ENCODE data around the gene BMPR1A. TPM values are rescaled to one million over a fixed set of nuclear protein-coding genes. Genes with fewer than 3 reads are reported as not detected.

BMPR1A gene
- total and polyA plus RNA-seq, 2 of the 13 experiments (the other 11 are each of a cell fraction or from before 2014, with no cell fraction given) = 17.8 to 44.2 TPM

DNA sequence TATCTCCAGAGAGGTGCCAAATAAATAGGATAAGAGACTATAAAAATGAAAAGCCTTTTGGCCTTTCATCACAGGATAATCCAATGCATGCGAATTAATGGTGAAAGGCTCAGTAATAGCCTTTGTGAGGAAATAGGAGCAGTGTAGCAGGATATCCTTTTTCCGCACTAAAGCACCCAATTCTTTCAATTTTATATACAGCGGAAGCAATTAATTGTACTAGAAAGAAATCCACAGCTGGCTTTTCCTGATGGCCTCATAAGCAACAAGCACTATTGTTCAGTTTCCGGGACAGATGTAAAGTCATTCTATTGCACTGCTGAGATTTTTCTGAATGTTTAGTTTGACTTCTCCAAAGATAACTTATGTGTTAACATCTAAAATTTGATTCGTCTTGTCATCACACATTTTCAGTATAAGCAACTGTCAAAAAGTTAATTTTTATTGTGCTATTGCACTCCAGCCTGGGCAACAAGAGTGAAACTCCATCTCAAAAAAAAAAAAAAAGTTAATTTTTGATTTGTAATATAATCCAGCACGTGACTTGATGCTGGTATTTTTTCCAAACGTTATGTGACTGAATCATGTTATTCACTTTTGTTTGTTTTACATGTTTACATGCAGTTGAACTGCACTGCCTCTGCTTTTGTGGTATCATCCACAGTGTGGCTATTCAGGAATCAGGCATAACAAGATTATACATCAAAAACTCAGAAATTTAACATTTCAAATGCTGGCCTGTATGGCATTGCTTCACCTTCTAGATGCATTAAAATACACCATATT is 8.4 kb upstream of the BMPR1A start:
- H3K79me2 ChIP-seq (ENCODE audit: insufficient read depth, low read length) = no peaks in the 10 kb centered on the region
- ChIA-PET POLR2A (no interaction called here), CTCF (ENCODE audit: low intra/inter-chr PET ratio, low total read pairs) (no interaction called here)
- H3K27ac ChIP-seq (ENCODE audit: extremely low read length, insufficient read depth, low read length) = no peak overlapping the region
- no peaks in the 10 kb centered on the region for H3K36me3 ChIP-seq (replicated peaks in 1 of 2; ENCODE audit: control insufficient read depth in 1 of 2, insufficient read depth in 2 of 2, low read length in 2 of 2)
- H3K9ac ChIP-seq (ENCODE audit: insufficient read depth, low read depth, low read length) = no peak overlapping the region
- H3K4me3 ChIP-seq (replicated peaks in 1 of 3; ENCODE audit: insufficient read depth in 1 of 3, low read depth in 2 of 3, low read length in 3 of 3) = no peak overlapping the region
- H4K20me1 ChIP-seq (ENCODE audit: insufficient read depth, low read length) = no peaks in the 10 kb centered on the region
- FAIRE-seq (no peak), DNase-seq (ENCODE audit: low spot score) (no peak), ATAC-seq (no peak)
- in situ Hi-C loops (cut with HindIII; ENCODE audit: extremely low pct_ligation_motif_present, low pct_unique_long_range_greater_than_20kb) (no loop called here), intact Hi-C loops (cut with micrococcal nuclease; ENCODE audit: unreplicated experiment) (no loop called here)
- no peak overlapping the region for H2AFZ ChIP-seq (ENCODE audit: low read length)
- TF ChIP-seq, protein P1, sequence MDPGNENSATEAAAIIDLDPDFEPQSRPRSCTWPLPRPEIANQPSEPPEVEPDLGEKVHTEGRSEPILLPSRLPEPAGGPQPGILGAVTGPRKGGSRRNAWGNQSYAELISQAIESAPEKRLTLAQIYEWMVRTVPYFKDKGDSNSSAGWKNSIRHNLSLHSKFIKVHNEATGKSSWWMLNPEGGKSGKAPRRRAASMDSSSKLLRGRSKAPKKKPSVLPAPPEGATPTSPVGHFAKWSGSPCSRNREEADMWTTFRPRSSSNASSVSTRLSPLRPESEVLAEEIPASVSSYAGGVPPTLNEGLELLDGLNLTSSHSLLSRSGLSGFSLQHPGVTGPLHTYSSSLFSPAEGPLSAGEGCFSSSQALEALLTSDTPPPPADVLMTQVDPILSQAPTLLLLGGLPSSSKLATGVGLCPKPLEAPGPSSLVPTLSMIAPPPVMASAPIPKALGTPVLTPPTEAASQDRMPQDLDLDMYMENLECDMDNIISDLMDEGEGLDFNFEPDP (CRISPR knock-in tag; conservative IDR thresholded peaks at IDR 0.05) = no peak
- no peak for TF ChIP-seq EEA1 (CRISPR knock-in tag; IDR thresholded peaks at IDR 0.05; ENCODE audit: borderline replicate concordance)
- no peak for TF ChIP-seq SMYD3 (CRISPR knock-in tag; IDR thresholded peaks at IDR 0.05)
- TF ChIP-seq GZF1 (CRISPR knock-in tag; IDR thresholded peaks at IDR 0.05) = no peak
- TF ChIP-seq KDM5B (CRISPR knock-in tag; IDR thresholded peaks at IDR 0.05; ENCODE audit: borderline replicate concordance) = no peak
- TF ChIP-seq ADNP (CRISPR knock-in tag; IDR thresholded peaks at IDR 0.05) = no peak
- TF ChIP-seq, protein P2, sequence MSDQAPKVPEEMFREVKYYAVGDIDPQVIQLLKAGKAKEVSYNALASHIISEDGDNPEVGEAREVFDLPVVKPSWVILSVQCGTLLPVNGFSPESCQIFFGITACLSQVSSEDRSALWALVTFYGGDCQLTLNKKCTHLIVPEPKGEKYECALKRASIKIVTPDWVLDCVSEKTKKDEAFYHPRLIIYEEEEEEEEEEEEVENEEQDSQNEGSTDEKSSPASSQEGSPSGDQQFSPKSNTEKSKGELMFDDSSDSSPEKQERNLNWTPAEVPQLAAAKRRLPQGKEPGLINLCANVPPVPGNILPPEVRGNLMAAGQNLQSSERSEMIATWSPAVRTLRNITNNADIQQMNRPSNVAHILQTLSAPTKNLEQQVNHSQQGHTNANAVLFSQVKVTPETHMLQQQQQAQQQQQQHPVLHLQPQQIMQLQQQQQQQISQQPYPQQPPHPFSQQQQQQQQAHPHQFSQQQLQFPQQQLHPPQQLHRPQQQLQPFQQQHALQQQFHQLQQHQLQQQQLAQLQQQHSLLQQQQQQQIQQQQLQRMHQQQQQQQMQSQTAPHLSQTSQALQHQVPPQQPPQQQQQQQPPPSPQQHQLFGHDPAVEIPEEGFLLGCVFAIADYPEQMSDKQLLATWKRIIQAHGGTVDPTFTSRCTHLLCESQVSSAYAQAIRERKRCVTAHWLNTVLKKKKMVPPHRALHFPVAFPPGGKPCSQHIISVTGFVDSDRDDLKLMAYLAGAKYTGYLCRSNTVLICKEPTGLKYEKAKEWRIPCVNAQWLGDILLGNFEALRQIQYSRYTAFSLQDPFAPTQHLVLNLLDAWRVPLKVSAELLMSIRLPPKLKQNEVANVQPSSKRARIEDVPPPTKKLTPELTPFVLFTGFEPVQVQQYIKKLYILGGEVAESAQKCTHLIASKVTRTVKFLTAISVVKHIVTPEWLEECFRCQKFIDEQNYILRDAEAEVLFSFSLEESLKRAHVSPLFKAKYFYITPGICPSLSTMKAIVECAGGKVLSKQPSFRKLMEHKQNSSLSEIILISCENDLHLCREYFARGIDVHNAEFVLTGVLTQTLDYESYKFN (CRISPR knock-in tag; conservative IDR thresholded peaks at IDR 0.05) = no peak
- no peaks in the 10 kb centered on the region for H3K9me3 ChIP-seq (ENCODE audit: low read length)
- no peaks in the 10 kb centered on the region for H3K27me3 ChIP-seq (ENCODE audit: control insufficient read depth in 1 of 2, insufficient read depth in 2 of 2, low read length in 2 of 2)
- BruUV-seq (replicated peaks) = no TSS peak
- peaks cover 8% of the 10 kb centered on the region for H3K4me1 ChIP-seq (ENCODE audit: insufficient read depth, low read length)
- H3K4me2 ChIP-seq (ENCODE audit: low read depth, low read length) = no peak overlapping the region
- WGBS (ENCODE audit: low lambda C conversion rate) = 74% methylated on average over 7 of the region's 7 CpGs

Measured in HepG2 (cell line).